Endothelial cell (in vitro differentiated cells): ENCODE measurements around the gene ADIPOR2. TPM values are rescaled to one million over a fixed set of nuclear protein-coding genes. Genes with fewer than 3 reads are reported as not detected.

Experiments
- DNase-seq: peaks from one replicate; pipeline ENCODE4 v3.0.0; 2021; ENCODE audit warnings: low spot score
- H3K27ac Mint-ChIP-seq: one replicate; pipeline ENCODE4 v1.8.0; 2021; ENCODE audit warnings: mixed read lengths, inconsistent platforms; ENCODE audit not compliant: unreplicated experiment
- H3K27me3 Mint-ChIP-seq: one replicate; pipeline ENCODE4 v1.8.0; 2021; ENCODE audit warnings: mild to moderate bottlenecking, moderate library complexity, mixed read lengths, inconsistent platforms; ENCODE audit not compliant: unreplicated experiment
- H3K36me3 Mint-ChIP-seq: one replicate; pipeline ENCODE4 v1.8.0; 2021; ENCODE audit warnings: mild to moderate bottlenecking, low read depth, mixed read lengths, inconsistent platforms; ENCODE audit not compliant: unreplicated experiment
- H3K4me1 Mint-ChIP-seq: one replicate; pipeline ENCODE4 v1.8.0; 2021; ENCODE audit warnings: mild to moderate bottlenecking, mixed read lengths, inconsistent platforms; ENCODE audit not compliant: unreplicated experiment
- H3K4me3 Mint-ChIP-seq: one replicate; pipeline ENCODE4 v1.8.0; 2021; ENCODE audit warnings: mild to moderate bottlenecking, mixed read lengths, inconsistent platforms; ENCODE audit not compliant: unreplicated experiment
- H3K9me3 Mint-ChIP-seq: one replicate; pipeline ENCODE4 v1.8.0; 2021; ENCODE audit warnings: mixed read lengths, inconsistent platforms; ENCODE audit not compliant: unreplicated experiment
- CTCF ChIP-seq: fragments of 200-600 bp; sonication (generic); IDR thresholded peaks from one replicate; pipeline ENCODE4 v1.5.0; 2021; ENCODE audit warnings: antibody characterized with exemption; ENCODE audit not compliant: unreplicated experiment
- total RNA-seq: library from RNA; stranded (reverse); fragmentation: NEBNext Ultra II Directional; extraction: Animal tissue kit (Norgen Biotek cat#: 25700); gene quantifications from one replicate; pipeline ENCODE4 v1.2.1, GENCODE V29; 2021; ENCODE audit not compliant: unreplicated experiment

ADIPOR2 gene
- total RNA-seq, 1 donor from 2014 or later, result 41.8 TPM

GRCh38 chr12:1830981-1831963 lies 140.4 kb downstream of the ADIPOR2 start:
- no peak for TF ChIP-seq CTCF
- H3K4me1 Mint-ChIP-seq, result no peaks in the 10 kb centered on the region
- DNase-seq, result peak; percentile 79
- no peak overlapping the region for H3K27ac Mint-ChIP-seq
- no peaks in the 10 kb centered on the region for H3K36me3 Mint-ChIP-seq
- H3K9me3 Mint-ChIP-seq, result no peaks in the 10 kb centered on the region
- H3K4me3 Mint-ChIP-seq, result no peak overlapping the region
- H3K27me3 Mint-ChIP-seq, result peaks cover 4% of the 10 kb centered on the region

GRCh38 chr12:1832801-1833595 lies 142.1 kb downstream of the ADIPOR2 start:
- H3K9me3 Mint-ChIP-seq, result no peaks in the 10 kb centered on the region
- no peak for TF ChIP-seq CTCF
- no peak overlapping the region for H3K4me3 Mint-ChIP-seq
- no peaks in the 10 kb centered on the region for H3K36me3 Mint-ChIP-seq
- DNase-seq, result no peak
- H3K27me3 Mint-ChIP-seq, result peaks cover 7% of the 10 kb centered on the region
- H3K4me1 Mint-ChIP-seq, result no peaks in the 10 kb centered on the region
- no peak overlapping the region for H3K27ac Mint-ChIP-seq

- Mint-ChIP-seq H3K9me3 (no peaks in the 10 kb centered on the region), H3K4me3 (no peak overlapping the region), H3K36me3 (no peaks in the 10 kb centered on the region), H3K27me3 (peaks cover 7% of the 10 kb centered on the region), H3K27ac (no peak overlapping the region), H3K4me1 (no peaks in the 10 kb centered on the region)
- DNase-seq, result no peak
- TF ChIP-seq CTCF, result no peak
Measured at GRCh38 chr12:1833596-1834028, 142.7 kb downstream of the ADIPOR2 start.

GRCh38 chr12:1834186-1834925 lies 143.5 kb downstream of the ADIPOR2 start:
- TF ChIP-seq CTCF, result no peak
- Mint-ChIP-seq H3K4me1 (no peaks in the 10 kb centered on the region), H3K27ac (no peak overlapping the region), H3K9me3 (no peaks in the 10 kb centered on the region), H3K27me3 (peaks cover 7% of the 10 kb centered on the region), H3K4me3 (no peak overlapping the region), H3K36me3 (no peaks in the 10 kb centered on the region)
- DNase-seq, result no peak
